Measurements from ENCODE around the gene CCDC154.

DNA sequence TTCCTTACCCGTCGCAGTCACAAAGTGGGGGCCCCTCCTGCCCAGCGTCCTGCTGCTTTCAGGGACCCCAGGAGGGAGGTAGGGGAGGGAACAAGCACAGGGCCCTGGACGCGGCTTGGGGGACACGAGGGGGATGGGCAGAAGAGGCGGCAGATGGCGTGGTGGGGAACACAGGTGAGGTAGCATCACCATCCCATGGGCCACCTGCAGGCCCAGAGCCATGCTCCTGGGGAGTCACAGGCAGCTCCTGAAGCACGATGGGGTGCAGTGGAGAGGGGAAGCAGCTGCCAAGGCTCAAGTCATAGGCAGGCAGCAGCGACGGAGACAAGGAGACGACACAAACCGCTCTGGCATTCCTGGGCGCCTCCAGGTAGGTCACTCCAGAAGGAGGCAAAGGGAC is 40.6 kb downstream of the CCDC154 start:
- no peak for TF ChIP-seq POLR2A (IDR thresholded peaks at IDR 0.05)
- TF ChIP-seq, protein P1, sequence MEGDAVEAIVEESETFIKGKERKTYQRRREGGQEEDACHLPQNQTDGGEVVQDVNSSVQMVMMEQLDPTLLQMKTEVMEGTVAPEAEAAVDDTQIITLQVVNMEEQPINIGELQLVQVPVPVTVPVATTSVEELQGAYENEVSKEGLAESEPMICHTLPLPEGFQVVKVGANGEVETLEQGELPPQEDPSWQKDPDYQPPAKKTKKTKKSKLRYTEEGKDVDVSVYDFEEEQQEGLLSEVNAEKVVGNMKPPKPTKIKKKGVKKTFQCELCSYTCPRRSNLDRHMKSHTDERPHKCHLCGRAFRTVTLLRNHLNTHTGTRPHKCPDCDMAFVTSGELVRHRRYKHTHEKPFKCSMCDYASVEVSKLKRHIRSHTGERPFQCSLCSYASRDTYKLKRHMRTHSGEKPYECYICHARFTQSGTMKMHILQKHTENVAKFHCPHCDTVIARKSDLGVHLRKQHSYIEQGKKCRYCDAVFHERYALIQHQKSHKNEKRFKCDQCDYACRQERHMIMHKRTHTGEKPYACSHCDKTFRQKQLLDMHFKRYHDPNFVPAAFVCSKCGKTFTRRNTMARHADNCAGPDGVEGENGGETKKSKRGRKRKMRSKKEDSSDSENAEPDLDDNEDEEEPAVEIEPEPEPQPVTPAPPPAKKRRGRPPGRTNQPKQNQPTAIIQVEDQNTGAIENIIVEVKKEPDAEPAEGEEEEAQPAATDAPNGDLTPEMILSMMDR (IDR thresholded peaks at IDR 0.05), result no peak
- TF ChIP-seq EP300 (IDR thresholded peaks at IDR 0.05), result no peak
